K562 (cell line): ENCODE measurements around the gene RNF19B. TPM values are rescaled to one million over a fixed set of nuclear protein-coding genes. Genes with fewer than 3 reads are reported as not detected.

ENCODE experiments used
- ATAC-seq: fragments of 200-7000 bp; cut with Tn5 transposase; 3 replicates; pipeline ENCODE4 v1.9.1; 2020; ENCODE audit warnings: moderate library complexity
- BruUV-seq: library from RNA; stranded (reverse); fragments of 400-500 nt; replicated peaks from 2 replicates; lab custom pipeline; 2021; lab: Mats Ljungman, UMichigan
- CTCF ChIA-PET: fragments of 300-600 bp; formaldehyde crosslinking; extraction: SDS; loops from one replicate; lab custom pipeline; 2021; ENCODE audit warnings: low intra/inter-chr PET ratio; lab: Yijun Ruan, JAX
- POLR2A ChIA-PET: fragments of 300-600, 350-650 bp; sonication (Branson Sonifier 250); formaldehyde crosslinking; extraction: SDS; loops from one replicate; lab custom pipeline; 2021; ENCODE audit warnings: antibody characterized with exemption, inconsistent platforms; lab: Yijun Ruan, JAX
- DNase-seq, 4 experiments: peaks; one replicate each; pipeline versions ENCODE4 v3.0.0 to v3.0.0-alpha.2; 2011 to 2018; ENCODE audit warnings: low spot score in 3 of 4, mixed read lengths in 3 of 4; ENCODE audit errors: extremely low read depth in 1 of 4
- FAIRE-seq: peaks from 2 replicates; lab custom pipeline; 2011; peaks lifted over from hg19 to GRCh38; lab: Jason Lieb, UNC
- H2AFZ ChIP-seq: 2 replicates; pipeline ENCODE4 v1.6.0; 2011; ENCODE audit warnings: low read depth, low read length, control low read depth, inconsistent platforms
- H3K27ac ChIP-seq: fragments of 200-600 bp; 3 replicates; pipeline ENCODE4 v1.8.0; 2011; ENCODE audit warnings: low read depth, mild to moderate bottlenecking, control low read depth, inconsistent platforms, low read length, moderate library complexity, mixed read lengths; ENCODE audit errors: extremely low read depth
- H3K27me3 ChIP-seq, 2 experiments: fragments of 300-600 bp in 1 of 2; 2 replicates in 1 of 2; 3 replicates in 1 of 2; pipeline versions ENCODE4 v1.6.0 to v1.8.0; 2011; ENCODE audit warnings: inconsistent platforms in 2 of 2, low read length in 2 of 2, mild to moderate bottlenecking in 1 of 2, mixed read lengths in 1 of 2, moderate library complexity in 1 of 2; ENCODE audit not compliant: control insufficient read depth in 2 of 2, insufficient read depth in 2 of 2
- H3K36me3 ChIP-seq: fragments of 300-600 bp; 3 replicates; pipeline ENCODE4 v1.8.0; 2011; ENCODE audit warnings: mild to moderate bottlenecking, low read length, inconsistent platforms; ENCODE audit not compliant: control insufficient read depth, insufficient read depth
- H3K4me1 ChIP-seq, 2 experiments: fragments of 200-600 bp in 1 of 2; replicated peaks in 1 of 2; 2 replicates in 1 of 2; 3 replicates in 1 of 2; pipeline versions ENCODE4 v1.5.1 to v1.8.0; 2011; ENCODE audit warnings: inconsistent platforms in 2 of 2, low read length in 2 of 2, mild to moderate bottlenecking in 1 of 2, mixed read lengths in 1 of 2, moderate library complexity in 1 of 2; ENCODE audit not compliant: control insufficient read depth in 2 of 2, insufficient read depth in 2 of 2
- H3K4me2 ChIP-seq: 2 replicates; pipeline ENCODE4 v1.6.1; 2011; ENCODE audit warnings: low read length, control low read depth, inconsistent platforms, mixed read lengths; ENCODE audit not compliant: insufficient read depth
- H3K4me3 ChIP-seq: fragments of 200-600 bp; sonication (generic), shearing (Covaris generic); 2 replicates; pipeline ENCODE4 v1.5.1; 2016; ENCODE audit warnings: control low read depth, inconsistent platforms
- H3K79me2 ChIP-seq: fragments of 200-600 bp; 3 replicates; pipeline ENCODE4 v1.8.0; 2011; ENCODE audit warnings: low read length, inconsistent platforms; ENCODE audit not compliant: control insufficient read depth, insufficient read depth
- H3K9ac ChIP-seq, 2 experiments: 2 replicates each; pipeline versions ENCODE4 v1.6.0 to v1.6.1; 2011; ENCODE audit warnings: low read depth in 2 of 2, low read length in 2 of 2, control low read depth in 1 of 2, inconsistent platforms in 1 of 2, mild to moderate bottlenecking in 1 of 2, mixed read lengths in 1 of 2; ENCODE audit not compliant: insufficient read depth in 1 of 2
- H3K9me1 ChIP-seq: one replicate; pipeline ENCODE4 v1.6.0; 2011; ENCODE audit warnings: inconsistent platforms, mild to moderate bottlenecking, low read length, moderate library complexity; ENCODE audit not compliant: control insufficient read depth, insufficient read depth
- H3K9me3 ChIP-seq: replicated peaks from 2 replicates; pipeline ENCODE4 v1.5.1; 2011; ENCODE audit warnings: low read depth, low read length, inconsistent platforms; ENCODE audit not compliant: control insufficient read depth, insufficient read depth
- H4K20me1 ChIP-seq: replicated peaks from 2 replicates; pipeline ENCODE4 v1.6.1; 2011; ENCODE audit warnings: low read length, inconsistent platforms, mixed read lengths; ENCODE audit not compliant: control insufficient read depth, insufficient read depth
- ARID1B ChIP-seq: fragments of 450-650 bp; IDR thresholded peaks from 2 replicates; pipeline ENCODE4 v1.6.1; 2016; ENCODE audit warnings: antibody characterized with exemption, mild to moderate bottlenecking, inconsistent platforms
- CBFA2T2 ChIP-seq: fragments of 450-650 bp; conservative IDR thresholded peaks from 2 replicates; pipeline ENCODE4 v1.6.1; 2017; ENCODE audit warnings: mild to moderate bottlenecking
- CBFA2T3 ChIP-seq: fragments of 450-650 bp; IDR thresholded peaks from 2 replicates; pipeline ENCODE4 v1.6.1; 2017
- E4F1 ChIP-seq: fragments of 250-450 bp; sonication (Bioruptor Pico); IDR thresholded peaks from 2 replicates; pipeline ENCODE4 v1.5.0; 2021; ENCODE audit warnings: mild to moderate bottlenecking, borderline replicate concordance
- GATAD2B ChIP-seq: fragments of 450-650 bp; IDR thresholded peaks from 2 replicates; pipeline ENCODE4 v1.6.1; 2017; ENCODE audit warnings: mild to moderate bottlenecking, borderline replicate concordance
- HDAC1 ChIP-seq, 2 experiments: fragments of 450-650 bp; IDR thresholded peaks; 2 replicates each; pipeline ENCODE4 v1.6.1; 2016 to 2017; ENCODE audit warnings: inconsistent platforms in 1 of 2, mild to moderate bottlenecking in 1 of 2, moderate library complexity in 1 of 2
- HMG20A ChIP-seq: fragments of 450-650 bp; formaldehyde crosslinking; conservative IDR thresholded peaks from 2 replicates; pipeline ENCODE4 v1.4.0; 2020; ENCODE audit warnings: mild to moderate bottlenecking, mixed read lengths
- KDM1A ChIP-seq, 2 experiments: fragments of 450-650 bp; IDR thresholded peaks; 2 replicates each; pipeline ENCODE4 v1.6.1; 2016; ENCODE audit warnings: mild to moderate bottlenecking in 2 of 2
- MYC ChIP-seq, 2 experiments: fragments of 250-450 bp in 1 of 2; sonication (Bioruptor Pico) in 1 of 2; IDR thresholded peaks; 2 replicates each; pipeline versions ENCODE4 v1.5.1 to v1.6.1; 2012 to 2021; ENCODE audit warnings: low read depth in 2 of 2, borderline replicate concordance in 1 of 2, improper control_type of control experiment in 1 of 2, low read length in 1 of 2, mild to moderate bottlenecking in 1 of 2, moderate library complexity in 1 of 2
- NKRF ChIP-seq: fragments of 450-650 bp; IDR thresholded peaks from 2 replicates; pipeline ENCODE4 v1.6.1; 2016; ENCODE audit warnings: borderline replicate concordance
- POLR2AphosphoS2 ChIP-seq: IDR thresholded peaks from 2 replicates; pipeline ENCODE4 v1.6.1; 2012; ENCODE audit warnings: low read length, improper control_type of control experiment
- SRSF1 ChIP-seq: fragments of 200-400 bp; formaldehyde crosslinking; IDR thresholded peaks from 2 replicates; pipeline ENCODE4 v1.6.1; 2017; ENCODE audit warnings: mild to moderate bottlenecking, low read depth, low read length, moderate library complexity
- ZBTB33 ChIP-seq: sonication (generic); formaldehyde crosslinking; IDR thresholded peaks from 2 replicates; pipeline ENCODE4 v1.8.1; 2023; ENCODE audit warnings: mild to moderate bottlenecking, missing genetic modification reagents
- ZNF133 ChIP-seq: fragments of 250-450 bp; sonication (Bioruptor Pico); IDR thresholded peaks from 2 replicates; pipeline ENCODE4 v1.4.0; 2020; ENCODE audit warnings: mild to moderate bottlenecking
- ZNF316 ChIP-seq: fragments of 450-650 bp; IDR thresholded peaks from 2 replicates; pipeline ENCODE4 v1.6.1; 2016
- ZNF75A ChIP-seq: fragments of 450-650 bp; formaldehyde crosslinking; IDR thresholded peaks from 2 replicates; pipeline ENCODE4 v1.4.0; 2020; ENCODE audit warnings: mild to moderate bottlenecking
- ZNF785 ChIP-seq: fragments of 250-450 bp; sonication (Bioruptor Pico); IDR thresholded peaks from 2 replicates; pipeline ENCODE4 v1.4.0; 2020; ENCODE audit warnings: mild to moderate bottlenecking
- ZSCAN32 ChIP-seq: fragments of 450-650 bp; formaldehyde crosslinking; IDR thresholded peaks from 2 replicates; pipeline ENCODE4 v1.4.0; 2020; ENCODE audit warnings: mild to moderate bottlenecking, moderate library complexity
- WGBS: fragments of 100-300 bp; shearing (Covaris generic); methylation state at CpG from one replicate; pipeline ENCODE4 v1.1.6; 2016; ENCODE audit warnings: low coverage, mixed read lengths; ENCODE audit not compliant: insufficient coverage; ENCODE audit errors: missing lambda C conversion rate; 5-methylcytosine and 5-hydroxymethylcytosine counted together
- in situ Hi-C: fragments of 300-500 bp; cut with MboI; formaldehyde crosslinking; loops from 4 replicates; pipeline ENCODE4 v1.15.0; 2018; ENCODE audit warnings: inconsistent platforms, mixed read lengths
- intact Hi-C: fragments of 100-400 bp; cut with micrococcal nuclease; formaldehyde crosslinking; loops from 2 replicates; pipeline ENCODE4 v1.14.2; 2022
- polyA plus RNA-seq, 8 experiments: library from polyadenylated mRNA; depleted of rRNA in 4 of 8; stranded (reverse) in 5 of 8; unstranded in 3 of 8; fragments of >200 nt; fragmentation: Nextera tagmentation in 2 of 8; fragmentation: Illumina TruSeq in 1 of 8; extraction: Ambion mirVana in 2 of 8; extraction: Trizol in 1 of 8; gene quantifications; 2 replicates each; pipeline versions ENCODE4 v1.2.1 to v1.2.3, GENCODE V29; 2011 to 2014; ENCODE audit warnings: inconsistent platforms in 1 of 8, missing spikeins in 1 of 8
- total RNA-seq, 7 experiments: library from RNA; depleted of rRNA in 6 of 7; stranded (reverse); fragments of >200 nt in 6 of 7; fragmentation: Illumina TruSeq in 2 of 7; extraction: Trizol in 2 of 7; gene quantifications; 2 replicates each; pipeline versions ENCODE4 v1.2.1 to v1.2.3, GENCODE V29; 2011 to 2021; ENCODE audit warnings: low replicate concordance in 1 of 7

The RNF19B gene
- total and polyA plus RNA-seq, 9 of the 15 experiments (the other 6 are each of a cell fraction or from before 2014, with no cell fraction given) = 2.6 to 14.9 (median 10.1) TPM

GRCh38 chr1:33002006-33002405 lies 37.4 kb upstream of the RNF19B start:
- Histone ChIP-seq H3K9ac (no peak overlapping the region), H3K27ac (no peak overlapping the region), H3K4me1 (peaks cover 4 to 30% of the 10 kb centered on the region in 2 experiments), H3K4me2 (no peak overlapping the region), H3K4me3 (no peak overlapping the region), H3K27me3 (no peaks in the 10 kb centered on the region), H3K79me2 (peaks cover 3% of the 10 kb centered on the region; the same call in 2 of the 3 replicates), H4K20me1 (peaks cover 40% of the 10 kb centered on the region), H3K9me1 (peaks cover 7% of the 10 kb centered on the region), H2AFZ (no peak overlapping the region), H3K9me3 (no peaks in the 10 kb centered on the region), H3K36me3 (peaks cover 34% of the 10 kb centered on the region; the same call in 2 of the 3 replicates)
- no TSS peak for BruUV-seq
- 46% methylated on average over 4 of the region's 4 CpGs for WGBS
- in situ Hi-C loops (no loop called here), intact Hi-C loops (no loop called here)
- ATAC-seq = no peak
- FAIRE-seq = no peak
- ChIA-PET CTCF (no interaction called here), POLR2A (interaction anchor here (1.4 to 2.4 kb wide), 3 partner anchors 9 to 16 kb away, joined by 4 to 13 read pairs (median 4); no protein-coding TSS in a partner anchor)
- DNase-seq = no peak
- no peak for TF ChIP-seq ZNF133 (CRISPR knock-in tag)
- TF ChIP-seq ZSCAN32 (CRISPR knock-in tag) = no peak
- TF ChIP-seq SRSF1 = no peak
- no peak for TF ChIP-seq NKRF
- TF ChIP-seq GATAD2B = no peak
- no peak for TF ChIP-seq ZNF785 (CRISPR knock-in tag)
- TF ChIP-seq ZBTB33 (CRISPR knock-in tag) = no peak
- peak; percentile 36; the same call in 1 of the 2 replicates for TF ChIP-seq CBFA2T3
- TF ChIP-seq CBFA2T2 = 0 out of 2 replicates have a peak, but pooled peaks have one; percentile 13
- no peak for TF ChIP-seq HMG20A (CRISPR knock-in tag)
- TF ChIP-seq MYC (IDR thresholded peaks at IDR 0.05; ENCODE audit: low read depth, low read length) = no peak
- TF ChIP-seq MYC (CRISPR knock-in tag; IDR thresholded peaks at IDR 0.05; ENCODE audit: borderline replicate concordance, low read depth) = no peak
- TF ChIP-seq E4F1 (CRISPR knock-in tag) = no peak
- TF ChIP-seq KDM1A (IDR thresholded peaks at IDR 0.05) = peak; percentile 51 to 55; a peak in 3 of 4 replicates
- 0 out of 4 replicates have a peak, but pooled peaks of 1 of the 2 experiments have one; percentile 13 for TF ChIP-seq HDAC1 (IDR thresholded peaks at IDR 0.05)
- TF ChIP-seq ARID1B = no peak
- TF ChIP-seq POLR2AphosphoS2 = peak; percentile 35; the same call in 1 of the 2 replicates
- TF ChIP-seq ZNF316 = 0 out of 2 replicates have a peak, but pooled peaks have one; percentile 11
- no peak for TF ChIP-seq ZNF75A
